HepG2 (cell line): ENCODE data around the gene SHISAL1. TPM values are rescaled to one million over a fixed set of nuclear protein-coding genes. Genes with fewer than 3 reads are reported as not detected.

Source experiments
- FOXM1 ChIP-seq: sonication (generic); formaldehyde crosslinking; IDR thresholded peaks from 2 replicates; pipeline ENCODE4 v1.5.0; 2020; ENCODE audit warnings: missing genetic modification reagents
- HOXA3 ChIP-seq: sonication (generic); formaldehyde crosslinking; IDR thresholded peaks from 2 replicates; pipeline ENCODE4 v1.5.0; 2020; ENCODE audit warnings: missing genetic modification reagents
- SP5 ChIP-seq: IDR thresholded peaks from 2 replicates; pipeline ENCODE4 v1.6.1; 2016; ENCODE audit warnings: low read depth, borderline replicate concordance
- ZBTB40 ChIP-seq, 2 experiments: fragments of 450-650 bp in 1 of 2; sonication (generic) in 1 of 2; formaldehyde crosslinking in 1 of 2; IDR thresholded peaks; 2 replicates each; pipeline versions ENCODE4 v1.6.1 to v1.8.0; 2016 to 2022; ENCODE audit warnings: antibody characterized with exemption in 1 of 2, mild to moderate bottlenecking in 1 of 2, missing genetic modification reagents in 1 of 2
- ZNF431 ChIP-seq: sonication (generic); formaldehyde crosslinking; IDR thresholded peaks from 2 replicates; pipeline ENCODE4 v1.9.0; 2022; ENCODE audit warnings: missing genetic modification reagents, low read depth, mild to moderate bottlenecking, borderline replicate concordance
- ZNF652 ChIP-seq: IDR thresholded peaks from 2 replicates; pipeline ENCODE4 v1.6.1; 2016; ENCODE audit warnings: low read depth, borderline replicate concordance
- polyA plus RNA-seq, 8 experiments: library from polyadenylated mRNA; depleted of rRNA in 3 of 8; stranded (reverse) in 7 of 8; unstranded in 1 of 8; fragments of >200 nt; fragmentation: Illumina TruSeq in 4 of 8; extraction: Trizol in 4 of 8; gene quantifications; 2 replicates each; pipeline versions ENCODE4 v1.2.1 to v1.2.3, GENCODE V29; 2011 to 2016; ENCODE audit warnings: low read depth in 4 of 8, missing spikeins in 1 of 8, mixed read lengths in 1 of 8; ENCODE audit not compliant: insufficient read depth in 1 of 8
- total RNA-seq, 5 experiments: library from RNA; depleted of rRNA; stranded (reverse); fragments of >200 nt; fragmentation: Illumina TruSeq; extraction: Trizol; gene quantifications; 2 replicates each; pipeline ENCODE4 v1.2.3, GENCODE V29; 2016; ENCODE audit warnings: low read depth in 1 of 5
- TF ChIP-seq, protein P1 (sequence below): sonication (generic); formaldehyde crosslinking; IDR thresholded peaks from 2 replicates; pipeline ENCODE4 v1.5.0; 2020; ENCODE audit warnings: missing genetic modification reagents, mild to moderate bottlenecking, borderline replicate concordance

SHISAL1 gene
- total and polyA plus RNA-seq, 2 of the 13 experiments (the other 11 are each of a cell fraction or from before 2014, with no cell fraction given) = not detected

GRCh38 chr22:44199164-44199563, 113.6 kb downstream of the SHISAL1 start (continued):
- no peak for TF ChIP-seq ZBTB40 (IDR thresholded peaks at IDR 0.05)
- no peak for TF ChIP-seq ZBTB40 (CRISPR knock-in tag; IDR thresholded peaks at IDR 0.05)
- TF ChIP-seq SP5 (CRISPR knock-in tag) = no peak
- TF ChIP-seq, protein P1, sequence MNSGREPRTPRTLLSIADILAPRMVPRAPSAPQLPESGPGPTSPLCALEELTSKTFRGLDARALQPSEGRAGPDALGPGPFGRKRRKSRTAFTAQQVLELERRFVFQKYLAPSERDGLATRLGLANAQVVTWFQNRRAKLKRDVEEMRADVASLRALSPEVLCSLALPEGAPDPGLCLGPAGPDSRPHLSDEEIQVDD (CRISPR knock-in tag) = no peak
- TF ChIP-seq ZNF431 (CRISPR knock-in tag) = no peak
- no peak for TF ChIP-seq FOXM1
- TF ChIP-seq HOXA3 (CRISPR knock-in tag) = no peak
- no peak for TF ChIP-seq ZNF652 (CRISPR knock-in tag)
